ENCODE measurements around the gene RHBDD2.
"Not testable (repeated sequence)": the region's sequence is repeated elsewhere in the genome, so short reads cannot be mapped to it uniquely, and the experiment has no call there.

The RHBDD2 gene

GRCh38 chr7:75867390-75867717 is 11.5 kb upstream of the RHBDD2 start:
- no peak overlapping the region for H3K4me3 ChIP-seq (ENCODE audit: low read length)
- no peak overlapping the region for H3K27ac ChIP-seq (ENCODE audit: low read length)
- no peaks in the 10 kb centered on the region for H3K9me3 ChIP-seq (ENCODE audit: insufficient read depth, low read depth, low read length)
- peaks cover 3% of the 10 kb centered on the region for H3K4me1 ChIP-seq (ENCODE audit: insufficient read depth, low read length)
- H3K27me3 ChIP-seq (ENCODE audit: insufficient read depth, low read length): no peaks in the 10 kb centered on the region
- H3K36me3 ChIP-seq (ENCODE audit: insufficient read depth, low read depth, low read length): no peaks in the 10 kb centered on the region
- H3K9ac ChIP-seq (ENCODE audit: low read depth, low read length): no peak overlapping the region

DNA sequence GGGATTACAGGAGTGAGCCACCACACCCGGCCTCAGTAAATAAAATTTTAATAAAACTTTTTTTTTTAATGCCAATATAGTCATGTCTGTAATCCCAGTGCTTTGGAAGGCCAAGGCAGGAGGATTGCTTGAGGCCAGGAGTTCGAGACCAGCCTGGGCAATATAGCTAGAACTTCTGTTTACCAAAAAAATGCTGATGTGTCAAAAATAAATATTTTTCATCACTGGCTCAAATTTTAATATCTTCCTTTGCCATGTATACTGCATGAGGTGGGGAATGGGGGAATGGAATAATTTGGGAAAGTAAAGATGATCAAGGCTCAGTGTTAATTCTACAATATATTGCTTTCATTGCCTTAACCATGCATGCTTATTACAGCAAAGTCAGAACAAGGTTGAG is 10.7 kb upstream of the RHBDD2 start:
- no peak overlapping the region for H3K9ac ChIP-seq (ENCODE audit: low read depth, low read length)
- no peaks in the 10 kb centered on the region for H3K36me3 ChIP-seq (ENCODE audit: insufficient read depth, low read depth, low read length)
- H3K27ac ChIP-seq (ENCODE audit: low read length): no peak overlapping the region
- H3K4me3 ChIP-seq (ENCODE audit: low read length): no peak overlapping the region
- H3K27me3 ChIP-seq (ENCODE audit: insufficient read depth, low read length): no peaks in the 10 kb centered on the region
- no peaks in the 10 kb centered on the region for H3K9me3 ChIP-seq (ENCODE audit: insufficient read depth, low read depth, low read length)
- peaks cover 3% of the 10 kb centered on the region for H3K4me1 ChIP-seq (ENCODE audit: insufficient read depth, low read length)

DNA sequence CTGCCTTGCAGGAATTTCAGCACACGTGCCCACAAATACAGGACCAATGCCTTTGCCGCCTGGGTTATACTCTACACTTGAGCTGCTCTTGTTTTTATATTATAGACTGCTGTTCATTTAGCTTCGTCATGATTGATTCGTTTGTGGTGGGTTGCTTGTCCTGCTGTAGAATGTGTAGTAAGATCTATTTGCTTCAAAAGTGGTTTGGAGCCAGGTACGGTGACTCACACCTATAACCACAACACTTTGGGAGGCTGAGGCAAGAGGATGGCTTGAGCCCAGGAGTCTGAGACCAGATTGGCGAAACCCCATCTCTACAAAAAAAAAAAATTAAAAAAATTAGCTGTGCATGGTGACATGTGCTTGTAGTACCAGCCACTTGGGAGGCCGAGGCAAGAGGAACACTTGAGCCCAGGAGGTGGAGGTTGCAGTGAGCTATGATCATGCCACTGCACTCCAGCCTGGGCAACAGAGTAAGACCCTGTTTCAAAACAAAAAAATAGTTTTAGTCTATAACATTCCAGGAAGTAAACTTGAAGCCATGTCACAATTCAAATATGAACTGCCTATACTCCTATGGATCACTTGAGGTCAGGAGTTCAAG is 9.0 kb upstream of the RHBDD2 start:
- H3K27me3 ChIP-seq (ENCODE audit: insufficient read depth, low read length): no peaks in the 10 kb centered on the region
- H3K27ac ChIP-seq (ENCODE audit: low read length): no peak overlapping the region
- no peaks in the 10 kb centered on the region for H3K9me3 ChIP-seq (ENCODE audit: insufficient read depth, low read depth, low read length)
- no peaks in the 10 kb centered on the region for H3K36me3 ChIP-seq (ENCODE audit: insufficient read depth, low read depth, low read length)
- no peak overlapping the region for H3K9ac ChIP-seq (ENCODE audit: low read depth, low read length)
- H3K4me1 ChIP-seq (ENCODE audit: insufficient read depth, low read length): peaks cover 3% of the 10 kb centered on the region
- H3K4me3 ChIP-seq (ENCODE audit: low read length): no peak overlapping the region

GRCh38 chr7:75870557-75871161 is 8.2 kb upstream of the RHBDD2 start:
- Histone ChIP-seq H3K9me3 (ENCODE audit: insufficient read depth, low read depth, low read length) (no peaks in the 10 kb centered on the region), H3K27ac (ENCODE audit: low read length) (no peak overlapping the region)

GRCh38 chr7:75872073-75872782 is 6.6 kb upstream of the RHBDD2 start:
- H3K27ac ChIP-seq (ENCODE audit: low read length): no peak overlapping the region
- H3K27me3 ChIP-seq (ENCODE audit: insufficient read depth, low read length): no peaks in the 10 kb centered on the region
- H3K9me3 ChIP-seq (ENCODE audit: insufficient read depth, low read depth, low read length): no peaks in the 10 kb centered on the region
- H3K9ac ChIP-seq (ENCODE audit: low read depth, low read length): no peak overlapping the region
- H3K4me3 ChIP-seq (ENCODE audit: low read length): no peak overlapping the region
- no peaks in the 10 kb centered on the region for H3K36me3 ChIP-seq (ENCODE audit: insufficient read depth, low read depth, low read length)
- 0 out of 2 replicates have a peak, but pooled peaks cover 4% of the 10 kb centered on the region for H3K4me1 ChIP-seq (ENCODE audit: insufficient read depth, low read length)

More at GRCh38 chr7:75870557-75871161, 8.2 kb upstream of the RHBDD2 start:
- Histone ChIP-seq H3K27me3 (ENCODE audit: insufficient read depth, low read length) (no peaks in the 10 kb centered on the region), H3K4me1 (ENCODE audit: insufficient read depth, low read length) (peaks cover 4% of the 10 kb centered on the region), H3K9ac (ENCODE audit: low read depth, low read length) (no peak overlapping the region), H3K36me3 (ENCODE audit: insufficient read depth, low read depth, low read length) (no peaks in the 10 kb centered on the region), H3K4me3 (ENCODE audit: low read length) (no peak overlapping the region)

DNA sequence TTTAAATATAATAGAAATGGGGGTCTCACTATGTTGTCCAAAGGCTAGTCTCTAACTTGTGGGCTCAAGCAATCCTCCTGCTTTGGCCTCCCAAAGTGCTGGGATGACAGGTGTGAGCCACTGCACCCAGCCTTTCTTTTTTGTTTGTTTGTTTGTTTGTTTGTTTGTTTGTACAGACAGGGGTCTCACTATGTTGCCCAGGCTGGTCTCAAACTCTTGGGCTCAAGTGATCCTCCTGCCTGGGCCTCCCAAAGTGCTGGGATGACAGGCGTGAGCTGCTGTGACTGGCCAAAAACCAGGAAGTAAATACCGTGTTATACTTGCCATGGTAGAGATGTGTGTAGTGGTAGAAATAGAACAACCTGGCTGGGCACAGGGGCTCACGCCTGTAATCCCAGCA is 4.7 kb upstream of the RHBDD2 start:
- not testable (repeated sequence) for H3K27ac ChIP-seq (ENCODE audit: low read length); H3K9ac ChIP-seq (ENCODE audit: low read depth, low read length); H3K9me3 ChIP-seq (ENCODE audit: insufficient read depth, low read depth, low read length); H3K4me3 ChIP-seq (ENCODE audit: low read length); H3K36me3 ChIP-seq (ENCODE audit: insufficient read depth, low read depth, low read length); H3K27me3 ChIP-seq (ENCODE audit: insufficient read depth, low read length)
- peaks cover 11% of the 10 kb centered on the region; the same call in 1 of the 2 replicates for H3K4me1 ChIP-seq (ENCODE audit: insufficient read depth, low read length)

GRCh38 chr7:75875113-75876080 is 3.4 kb upstream of the RHBDD2 start:
- Histone ChIP-seq H3K36me3 (ENCODE audit: insufficient read depth, low read depth, low read length) (peaks cover 1% of the 10 kb centered on the region), H3K9ac (ENCODE audit: low read depth, low read length) (no peak overlapping the region; the same call in 1 of the 2 replicates), H3K27ac (ENCODE audit: low read length) (no peak overlapping the region)

GRCh38 chr7:75876126-75876881 is 2.5 kb upstream of the RHBDD2 start:
- no peaks in the 10 kb centered on the region for H3K9me3 ChIP-seq (ENCODE audit: insufficient read depth, low read depth, low read length)
- no peak overlapping the region for H3K9ac ChIP-seq (ENCODE audit: low read depth, low read length)
- peaks cover 11% of the 10 kb centered on the region for H3K36me3 ChIP-seq (ENCODE audit: insufficient read depth, low read depth, low read length)
- H3K27ac ChIP-seq (ENCODE audit: low read length): no peak overlapping the region
- peaks cover 21% of the 10 kb centered on the region for H3K4me1 ChIP-seq (ENCODE audit: insufficient read depth, low read length)
- H3K27me3 ChIP-seq (ENCODE audit: insufficient read depth, low read length): peaks cover 12% of the 10 kb centered on the region; the same call in 1 of the 2 replicates
- H3K4me3 ChIP-seq (ENCODE audit: low read length): no peak overlapping the region

More at GRCh38 chr7:75875113-75876080, 3.4 kb upstream of the RHBDD2 start:
- H3K4me1 ChIP-seq (ENCODE audit: insufficient read depth, low read length): peaks cover 19% of the 10 kb centered on the region
- H3K27me3 ChIP-seq (ENCODE audit: insufficient read depth, low read length): peaks cover 9% of the 10 kb centered on the region; the same call in 1 of the 2 replicates
- H3K4me3 ChIP-seq (ENCODE audit: low read length): no peak overlapping the region
- no peaks in the 10 kb centered on the region for H3K9me3 ChIP-seq (ENCODE audit: insufficient read depth, low read depth, low read length)

- peak overlapping the region; percentile 90 for H3K27ac ChIP-seq (ENCODE audit: low read length)
- peak overlapping the region; percentile 58 for H3K4me3 ChIP-seq (ENCODE audit: low read length)
- peaks cover 21% of the 10 kb centered on the region for H3K4me1 ChIP-seq (ENCODE audit: insufficient read depth, low read length)
Measured at GRCh38 chr7:75878312-75878768, 494 bp upstream of the RHBDD2 start.

DNA sequence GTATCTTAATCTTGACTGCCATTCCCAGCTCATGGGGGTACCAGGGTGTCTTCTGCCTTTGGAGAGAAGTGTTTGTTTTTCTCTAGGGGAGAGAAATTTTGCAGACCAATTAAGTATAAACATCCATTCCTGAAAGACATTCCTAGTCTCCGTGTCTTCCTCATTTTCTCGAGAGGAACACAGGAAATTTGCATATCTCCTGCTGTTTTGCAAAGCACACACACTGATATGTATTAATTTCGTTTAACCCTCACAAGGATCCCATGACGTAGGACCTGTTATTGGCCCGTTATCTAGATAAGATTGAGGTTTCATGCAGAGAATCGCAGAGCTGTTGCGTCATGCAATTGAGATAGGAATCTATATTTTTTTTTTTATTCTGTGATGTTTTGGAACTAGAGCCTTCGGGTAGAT is 944 bp downstream of the RHBDD2 start:
- Histone ChIP-seq H3K27me3 (ENCODE audit: insufficient read depth, low read length) (peaks cover 12% of the 10 kb centered on the region; the same call in 1 of the 2 replicates), H3K4me3 (ENCODE audit: low read length) (peak overlapping the region; percentile 84), H3K36me3 (ENCODE audit: insufficient read depth, low read depth, low read length) (peaks cover 45% of the 10 kb centered on the region), H3K27ac (ENCODE audit: low read length) (peak overlapping the region; percentile 70), H3K4me1 (ENCODE audit: insufficient read depth, low read length) (peaks cover 21% of the 10 kb centered on the region), H3K9ac (ENCODE audit: low read depth, low read length) (peak overlapping the region; percentile 94; the same call in 1 of the 2 replicates), H3K9me3 (ENCODE audit: insufficient read depth, low read depth, low read length) (no peaks in the 10 kb centered on the region)

More at GRCh38 chr7:75878312-75878768, 494 bp upstream of the RHBDD2 start:
- peak overlapping the region; percentile 71; the same call in 1 of the 2 replicates for H3K9ac ChIP-seq (ENCODE audit: low read depth, low read length)
- no peaks in the 10 kb centered on the region for H3K9me3 ChIP-seq (ENCODE audit: insufficient read depth, low read depth, low read length)
- peaks cover 31% of the 10 kb centered on the region for H3K36me3 ChIP-seq (ENCODE audit: insufficient read depth, low read depth, low read length)
- H3K27me3 ChIP-seq (ENCODE audit: insufficient read depth, low read length): peaks cover 12% of the 10 kb centered on the region; the same call in 1 of the 2 replicates

Measured in iPS-20b (cell line).